Inferior parietal cortex (tissue), 1 donor: ENCODE results near the gene LUC7L.

Experiments used
- DNase-seq: peaks from one replicate; pipeline ENCODE4 v3.0.0-alpha.2; 2016; ENCODE audit errors: extremely low spot score

LUC7L gene

DNA sequence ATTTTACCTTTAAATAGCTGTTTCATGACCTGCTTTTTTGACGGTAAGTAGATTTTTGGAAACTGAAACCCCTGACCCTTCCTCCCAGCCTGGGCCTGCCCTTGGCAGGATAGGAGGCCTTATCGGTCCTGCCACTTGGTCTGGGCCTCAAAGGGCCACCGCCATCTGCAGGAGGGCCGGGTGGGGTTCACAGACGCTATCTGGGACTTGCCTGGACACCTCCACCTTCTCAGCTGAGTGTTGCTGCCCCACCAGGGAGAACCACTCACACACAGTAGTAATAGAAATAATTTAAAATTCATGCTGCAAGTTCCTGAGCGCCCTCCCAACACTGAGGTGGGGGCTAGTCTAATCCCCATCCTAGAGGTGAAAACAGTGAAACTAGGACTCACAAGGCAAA lies 86.2 kb downstream of the LUC7L start:
- DNase-seq, result no peak

DNA sequence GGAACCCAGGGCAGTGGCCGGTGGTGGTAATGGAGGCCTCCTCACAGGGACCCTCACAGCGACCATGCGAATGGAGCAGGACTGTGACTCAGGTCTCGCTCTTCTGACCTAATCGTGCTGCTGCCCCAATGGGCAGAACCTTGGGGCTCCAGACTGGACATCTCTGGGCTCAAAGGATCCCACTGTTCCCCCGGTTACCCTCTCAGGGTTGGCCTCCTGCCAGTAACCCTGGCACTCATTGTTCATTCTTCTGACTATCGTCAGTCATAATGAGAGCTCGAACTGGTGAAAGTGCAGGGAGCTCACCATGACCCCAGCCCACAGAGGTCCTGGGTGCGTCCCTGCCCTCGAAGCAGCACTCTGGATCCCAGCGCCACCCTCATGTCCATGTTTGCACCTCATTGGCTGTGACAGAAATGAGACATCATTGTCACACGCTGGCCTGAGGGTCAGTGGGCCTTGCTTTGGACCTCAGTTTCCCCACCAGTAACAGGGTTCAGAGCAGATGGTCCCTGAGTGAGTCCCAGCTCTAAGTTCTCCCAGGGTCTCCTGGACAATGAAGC lies 86.8 kb downstream of the LUC7L start:
- no peak for DNase-seq

DNA sequence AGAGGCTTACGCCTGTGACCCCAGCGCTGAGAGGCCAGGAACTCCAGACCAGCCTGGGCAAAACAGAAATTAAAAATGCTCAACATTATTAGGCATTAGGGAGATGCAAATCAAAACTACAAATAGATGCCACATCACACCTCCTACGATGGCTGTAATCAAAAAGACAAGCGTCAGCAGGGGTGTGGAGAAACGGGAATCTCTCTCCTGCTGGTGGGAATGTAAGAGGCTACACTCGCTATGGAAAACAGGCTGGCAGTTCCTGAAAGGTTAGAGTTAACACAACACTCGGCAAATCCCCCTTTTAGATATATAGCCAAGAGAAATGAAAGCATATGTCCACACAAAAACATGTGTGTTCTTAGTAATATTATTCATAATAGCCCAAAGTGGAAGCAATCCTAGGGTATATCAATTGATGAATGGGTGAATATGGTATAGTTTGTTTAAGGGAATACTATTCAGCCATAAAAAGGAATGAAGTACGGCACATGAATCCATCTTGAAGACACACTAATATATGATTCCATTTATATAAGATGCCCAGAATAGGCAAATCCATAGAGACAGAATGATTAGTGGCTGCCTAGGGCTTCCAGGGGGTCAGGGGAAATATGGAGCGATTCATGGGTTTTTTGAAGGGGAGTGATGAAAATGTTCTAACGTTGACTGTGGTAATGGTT lies 88.9 kb downstream of the LUC7L start:
- DNase-seq, result no peak
